GM23248 (cell line): ENCODE results near the gene MYLK. TPM values are rescaled to one million over a fixed set of nuclear protein-coding genes. Genes with fewer than 3 reads are reported as not detected.

Source experiments
- DNase-seq: peaks from one replicate; pipeline ENCODE4 v3.0.0-alpha.2; 2015
- H2AFZ ChIP-seq: fragments of 200-600 bp; sonication (generic); 2 replicates; pipeline ENCODE4 v1.6.1; 2016; ENCODE audit warnings: antibody characterized with exemption
- H3F3A ChIP-seq: fragments of 200-600 bp; sonication (generic); 2 replicates; pipeline ENCODE4 v1.6.1; 2016; ENCODE audit warnings: mild to moderate bottlenecking, antibody characterized with exemption, mixed run types; ENCODE audit not compliant: insufficient read depth
- H3K27ac ChIP-seq: fragments of 200-600 bp; sonication (generic); 2 replicates; pipeline ENCODE4 v1.5.1; 2016; ENCODE audit warnings: mild to moderate bottlenecking
- H3K27me3 ChIP-seq: fragments of 200-600 bp; sonication (generic); replicated peaks from 2 replicates; pipeline ENCODE4 v1.6.1; 2016; ENCODE audit warnings: mild to moderate bottlenecking; ENCODE audit not compliant: insufficient read depth
- H3K36me3 ChIP-seq: fragments of 200-600 bp; sonication (generic); 2 replicates; pipeline ENCODE4 v1.6.1; 2016; ENCODE audit warnings: low read depth, mild to moderate bottlenecking
- H3K4me1 ChIP-seq: fragments of 200-600 bp; sonication (generic); 2 replicates; pipeline ENCODE4 v1.6.1; 2016; ENCODE audit warnings: mild to moderate bottlenecking; ENCODE audit not compliant: insufficient read depth
- H3K4me2 ChIP-seq: fragments of 200-600 bp; sonication (generic); one replicate; pipeline ENCODE4 v1.6.1; 2016; ENCODE audit warnings: mild to moderate bottlenecking; ENCODE audit not compliant: unreplicated experiment
- H3K4me3 ChIP-seq: fragments of 200-600 bp; sonication (generic); 2 replicates; pipeline ENCODE4 v1.5.1; 2016; ENCODE audit warnings: mild to moderate bottlenecking
- H3K79me2 ChIP-seq: fragments of 200-600 bp; sonication (generic); 2 replicates; pipeline ENCODE4 v1.6.1; 2016; ENCODE audit warnings: mild to moderate bottlenecking; ENCODE audit not compliant: insufficient read depth
- H3K9ac ChIP-seq: fragments of 200-600 bp; sonication (generic); 2 replicates; pipeline ENCODE4 v1.6.1; 2016; ENCODE audit warnings: mild to moderate bottlenecking
- H3K9me2 ChIP-seq: fragments of 200-600 bp; sonication (generic); 2 replicates; pipeline ENCODE4 v1.6.1; 2016; ENCODE audit warnings: mixed run types, mild to moderate bottlenecking, moderate library complexity; ENCODE audit not compliant: insufficient read depth
- H3K9me3 ChIP-seq: fragments of 200-600 bp; sonication (generic); one replicate; pipeline ENCODE4 v1.6.1; 2017; ENCODE audit warnings: low read depth
- H4K20me1 ChIP-seq: fragments of 200-600 bp; sonication (generic); 2 replicates; pipeline ENCODE4 v1.6.0; 2016; ENCODE audit not compliant: insufficient read depth
- EZH2 ChIP-seq: fragments of 200-600 bp; sonication (generic); IDR thresholded peaks from 2 replicates; pipeline ENCODE4 v1.6.1; 2018; ENCODE audit warnings: antibody characterized with exemption, mild to moderate bottlenecking; ENCODE audit not compliant: insufficient read depth, poor library complexity, severe bottlenecking
- EZH2phosphoT487 ChIP-seq: fragments of 200-600 bp; sonication (generic); IDR thresholded peaks from 2 replicates; pipeline ENCODE4 v1.6.1; 2018; ENCODE audit warnings: antibody characterized with exemption, moderate library complexity, mild to moderate bottlenecking, low read depth; ENCODE audit not compliant: insufficient read depth
- WGBS, 2 experiments: methylation state at CpG; one replicate each; pipeline ENCODE4 v1.1.6; 2015 to 2017; ENCODE audit warnings: low lambda C conversion rate in 2 of 2, low coverage in 1 of 2; ENCODE audit errors: missing lambda C conversion rate in 2 of 2; 5-methylcytosine and 5-hydroxymethylcytosine counted together
- in situ Hi-C: fragments of 300-500 bp; cut with MboI; formaldehyde crosslinking; loops from 2 replicates; pipeline ENCODE4 v1.15.0; 2020
- polyA plus RNA-seq: library from polyadenylated mRNA; unstranded; fragments of >200 nt; fragmentation: Nextera tagmentation; extraction: Ambion mirVana; gene quantifications from 2 replicates; pipeline ENCODE4 v1.2.1, GENCODE V29; 2016
- total RNA-seq: library from RNA; depleted of rRNA; stranded (reverse); fragments of >200 nt; shearing (Covaris generic); gene quantifications from 2 replicates; pipeline ENCODE4 v1.2.3, GENCODE V29; 2014

MYLK gene
- total and polyA plus RNA-seq, 2 experiments from 2014 or later = 110 to 174 TPM

GRCh38 chr3:123781571-123782275 lies 102.4 kb downstream of the MYLK start:
- Histone ChIP-seq H3K27ac (peak overlapping the region; percentile 59), H3K4me3 (peak overlapping the region; percentile 41), H3K9me2 (no peaks in the 10 kb centered on the region), H3K4me2 (peak overlapping the region; percentile 61), H3K79me2 (peaks cover 50% of the 10 kb centered on the region), H3K36me3 (peaks cover 14% of the 10 kb centered on the region; the same call in 1 of the 2 replicates), H3K9ac (peak overlapping the region; percentile 29), H3F3A (peaks cover 48% of the 10 kb centered on the region), H2AFZ (no peak overlapping the region; the same call in 1 of the 2 replicates), H3K4me1 (peaks cover 44% of the 10 kb centered on the region), H3K9me3 (no peaks in the 10 kb centered on the region), H3K27me3 (no peaks in the 10 kb centered on the region), H4K20me1 (no peaks in the 10 kb centered on the region)
- peak; percentile 76 for DNase-seq
- in situ Hi-C loops = no loop called here
- WGBS, 2 experiments = 7 to 12% methylated on average over 6 of the region's 6 CpGs
- TF ChIP-seq EZH2phosphoT487 (no peak), EZH2 (no peak)

GRCh38 chr3:123781138-123781537 lies 103.0 kb downstream of the MYLK start:
- peaks cover 44% of the 10 kb centered on the region for H3K4me1 ChIP-seq
- TF ChIP-seq EZH2 (no peak), EZH2phosphoT487 (no peak)
- H3F3A ChIP-seq = peaks cover 48% of the 10 kb centered on the region
- H3K36me3 ChIP-seq = peaks cover 19% of the 10 kb centered on the region; the same call in 1 of the 2 replicates
- no peak for DNase-seq
- no peaks in the 10 kb centered on the region for H3K27me3 ChIP-seq
- H3K4me2 ChIP-seq = peak overlapping the region; percentile 61
- 67 to 69% methylated on average over 2 of the region's 2 CpGs for WGBS, 2 experiments
- in situ Hi-C loops = no loop called here
- H3K9me2 ChIP-seq = no peaks in the 10 kb centered on the region
- H3K4me3 ChIP-seq = peak overlapping the region; percentile 41; the same call in 1 of the 2 replicates
- no peak overlapping the region for H3K9ac ChIP-seq
- peaks cover 54% of the 10 kb centered on the region for H3K79me2 ChIP-seq
- H3K9me3 ChIP-seq = no peaks in the 10 kb centered on the region
- H4K20me1 ChIP-seq = no peaks in the 10 kb centered on the region
- H3K27ac ChIP-seq = peak overlapping the region; percentile 59
- H2AFZ ChIP-seq = no peak overlapping the region; the same call in 1 of the 2 replicates

GRCh38 chr3:123780656-123781055 lies 103.5 kb downstream of the MYLK start:
- Histone ChIP-seq H3K4me2 (no peak overlapping the region), H3K9ac (no peak overlapping the region), H3K9me3 (no peaks in the 10 kb centered on the region), H3K9me2 (no peaks in the 10 kb centered on the region), H3K4me1 (peaks cover 44% of the 10 kb centered on the region), H3K4me3 (no peak overlapping the region), H3K27ac (peak overlapping the region; percentile 59), H3K79me2 (peaks cover 58% of the 10 kb centered on the region), H3K27me3 (no peaks in the 10 kb centered on the region), H3K36me3 (peaks cover 20% of the 10 kb centered on the region; the same call in 1 of the 2 replicates), H4K20me1 (no peaks in the 10 kb centered on the region), H2AFZ (no peak overlapping the region), H3F3A (peaks cover 48% of the 10 kb centered on the region)
- no peak for TF ChIP-seq EZH2
- no peak for TF ChIP-seq EZH2phosphoT487
- 81 to 83% methylated on average over 6 of the region's 6 CpGs for WGBS, 2 experiments
- in situ Hi-C loops = no loop called here
- DNase-seq = peak; percentile 49

GRCh38 chr3:123779655-123780231 lies 104.4 kb downstream of the MYLK start:
- H3K9me2 ChIP-seq = no peaks in the 10 kb centered on the region
- no peak overlapping the region for H3K4me3 ChIP-seq
- H3F3A ChIP-seq = peaks cover 56% of the 10 kb centered on the region
- no peak for DNase-seq
- H3K79me2 ChIP-seq = peaks cover 57% of the 10 kb centered on the region
- peaks cover 12% of the 10 kb centered on the region; the same call in 1 of the 2 replicates for H3K36me3 ChIP-seq
- no peak overlapping the region for H3K9ac ChIP-seq
- no peak overlapping the region for H2AFZ ChIP-seq
- H3K27me3 ChIP-seq = no peaks in the 10 kb centered on the region
- in situ Hi-C loops = no loop called here
- no peaks in the 10 kb centered on the region for H3K9me3 ChIP-seq
- H4K20me1 ChIP-seq = no peaks in the 10 kb centered on the region
- 80 to 84% methylated on average over 10 of the region's 10 CpGs for WGBS, 2 experiments
- H3K4me1 ChIP-seq = peaks cover 53% of the 10 kb centered on the region
- no peak overlapping the region for H3K4me2 ChIP-seq
- no peak overlapping the region for H3K27ac ChIP-seq
- no peak for TF ChIP-seq EZH2phosphoT487
- TF ChIP-seq EZH2 = no peak
